Effector memory CD4-positive, alpha-beta T cell (primary cell): Measurements from ENCODE around the gene CHAD.

ENCODE experiments used
- DNase-seq, 3 donors: peaks; one replicate each; pipeline ENCODE4 v3.0.0-alpha.2; 2020
- H3K27ac ChIP-seq: 2 replicates; pipeline ENCODE4 v1.7.0; 2013; ENCODE audit warnings: mild to moderate bottlenecking, low read length, moderate library complexity; ENCODE audit not compliant: insufficient read depth, poor library complexity, severe bottlenecking
- H3K27me3 ChIP-seq: replicated peaks from 2 replicates; pipeline ENCODE4 v1.7.0; 2013; ENCODE audit warnings: mild to moderate bottlenecking, low read length; ENCODE audit not compliant: insufficient read depth, control insufficient read depth, poor library complexity, severe bottlenecking
- H3K36me3 ChIP-seq: 2 replicates; pipeline ENCODE4 v1.7.0; 2013; ENCODE audit warnings: mild to moderate bottlenecking, low read length, moderate library complexity; ENCODE audit not compliant: control insufficient read depth, insufficient read depth
- H3K4me1 ChIP-seq: 2 replicates; pipeline ENCODE4 v1.7.0; 2013; ENCODE audit warnings: low read length, mild to moderate bottlenecking; ENCODE audit not compliant: control insufficient read depth, insufficient read depth, poor library complexity, severe bottlenecking
- H3K4me3 ChIP-seq: 2 replicates; pipeline ENCODE4 v1.7.0; 2013; ENCODE audit warnings: low read length, low read depth, mild to moderate bottlenecking; ENCODE audit not compliant: insufficient read depth, poor library complexity, severe bottlenecking
- H3K9me3 ChIP-seq: 2 replicates; pipeline ENCODE4 v1.7.0; 2013; ENCODE audit warnings: mild to moderate bottlenecking, low read length, moderate library complexity; ENCODE audit not compliant: control insufficient read depth

The CHAD gene

DNA sequence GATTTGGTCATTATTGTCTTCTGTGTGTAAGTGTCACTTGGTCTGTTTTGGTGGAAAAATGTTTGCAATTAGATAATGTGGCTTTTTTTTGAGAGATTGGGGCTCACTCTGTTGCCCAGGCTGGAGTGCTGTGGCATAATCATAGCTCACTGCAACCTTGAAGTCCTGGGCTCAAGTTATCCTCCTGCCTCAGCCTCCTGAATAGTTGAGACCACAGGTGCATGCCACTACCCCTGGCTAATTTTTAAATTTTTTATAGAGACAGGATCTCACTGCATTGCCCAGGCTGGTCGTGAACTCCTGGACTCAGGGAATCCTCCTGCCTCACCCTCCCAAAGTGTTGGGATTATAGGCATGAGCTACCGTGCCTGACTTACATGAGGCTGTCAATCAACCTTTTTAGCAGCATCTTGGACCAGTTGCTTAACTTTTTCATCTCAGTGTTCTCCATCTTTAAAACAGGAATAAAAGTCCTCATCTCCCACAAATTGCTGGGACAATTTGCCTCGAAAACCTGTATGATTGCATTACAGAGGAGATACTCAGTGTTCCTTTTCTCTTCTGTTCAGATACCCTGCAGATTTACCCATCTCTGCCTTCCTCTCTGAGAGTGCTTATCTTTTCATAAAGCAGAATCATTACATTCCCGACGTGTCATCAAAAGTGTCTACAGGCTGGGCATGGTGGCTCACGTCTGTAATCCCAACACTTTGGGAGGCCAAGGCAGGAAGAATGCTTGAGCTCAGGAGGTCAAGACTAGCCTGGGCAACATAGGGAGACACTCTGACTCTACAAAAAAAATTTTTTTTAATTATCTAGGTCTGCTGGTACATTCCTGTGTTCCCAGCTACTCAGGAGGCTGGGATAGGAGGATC lies 23.6 kb downstream of the CHAD start:
- Histone ChIP-seq H3K36me3 (no peaks in the 10 kb centered on the region), H3K27ac (no peak overlapping the region), H3K4me3 (no peak overlapping the region), H3K9me3 (no peaks in the 10 kb centered on the region), H3K4me1 (no peaks in the 10 kb centered on the region), H3K27me3 (no peaks in the 10 kb centered on the region)
- DNase-seq = no peak

DNA sequence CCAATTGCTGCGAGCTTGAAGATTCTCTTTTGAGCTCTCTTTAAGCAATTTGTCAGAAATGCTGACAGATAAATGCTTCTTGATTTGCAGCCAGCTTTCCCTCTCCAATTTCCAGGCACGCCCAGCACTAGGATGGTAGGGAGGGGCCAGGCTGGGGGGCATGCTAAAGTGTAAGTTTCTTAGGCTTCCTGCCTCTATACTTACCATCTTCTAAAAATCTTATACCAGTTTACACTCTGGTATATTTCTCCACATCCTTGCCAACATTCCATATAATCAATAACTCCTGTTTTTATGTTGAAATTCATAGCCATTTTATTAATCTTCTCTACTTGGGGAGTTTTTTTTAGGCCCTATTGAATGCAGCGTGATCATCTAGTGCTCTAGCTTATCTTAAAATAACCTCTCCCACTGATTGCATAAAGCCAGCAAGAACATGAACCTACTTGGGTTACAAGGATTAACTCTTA lies 25.1 kb downstream of the CHAD start:
- Histone ChIP-seq H3K36me3 (no peaks in the 10 kb centered on the region), H3K9me3 (no peaks in the 10 kb centered on the region)
- no peak for DNase-seq

DNA sequence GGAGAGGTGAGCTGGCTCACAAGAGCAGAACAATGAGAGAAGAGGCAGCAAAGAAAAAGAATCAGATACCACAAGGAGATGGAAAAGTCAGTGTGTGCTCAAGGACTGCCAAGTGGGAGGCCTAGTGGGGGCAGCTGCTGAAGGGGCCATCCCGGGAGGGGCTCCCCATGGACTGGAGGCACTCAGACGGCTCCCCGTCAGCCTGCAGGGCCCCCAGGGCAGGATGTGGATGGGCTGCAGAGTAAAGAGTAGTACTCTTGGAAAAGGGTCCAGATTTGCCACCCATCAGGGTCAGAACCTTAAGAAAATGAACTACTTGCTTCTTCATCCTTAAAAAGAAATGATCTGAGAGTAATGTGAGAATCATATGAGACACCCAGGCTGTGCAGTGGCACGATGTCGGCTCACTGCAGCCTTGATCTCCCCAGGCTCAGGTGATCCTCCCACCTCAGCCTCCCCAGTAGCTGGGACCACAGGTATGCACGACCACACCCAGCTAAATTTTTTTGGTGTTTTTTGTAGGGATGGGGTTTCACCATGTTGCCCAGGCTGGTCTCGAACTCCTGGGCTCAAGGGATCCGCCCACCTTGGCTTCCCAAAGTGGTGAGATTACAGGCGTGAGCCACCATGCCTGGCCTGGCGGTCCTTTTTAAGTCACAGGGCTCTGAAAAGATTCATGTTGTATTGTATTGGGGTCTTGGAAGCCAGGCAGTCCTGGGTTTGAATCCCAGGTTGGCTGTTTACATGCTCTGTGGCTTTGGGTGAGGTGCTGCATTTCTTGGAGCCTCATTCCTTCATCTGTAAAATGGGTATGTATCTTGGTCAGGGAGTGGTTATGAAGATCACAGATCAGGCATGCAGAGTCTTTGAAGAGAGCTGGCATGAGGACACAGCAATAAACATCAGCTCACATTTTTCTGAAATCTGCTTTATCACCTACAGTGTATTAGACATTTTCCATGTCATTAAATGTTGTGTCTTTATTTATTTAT lies 27.5 kb downstream of the CHAD start:
- H3K27me3 ChIP-seq = no peaks in the 10 kb centered on the region
- H3K9me3 ChIP-seq = no peaks in the 10 kb centered on the region
- no peaks in the 10 kb centered on the region for H3K36me3 ChIP-seq
- no peak overlapping the region for H3K4me3 ChIP-seq
- DNase-seq = no peak
- H3K27ac ChIP-seq = no peak overlapping the region
- no peaks in the 10 kb centered on the region for H3K4me1 ChIP-seq

More for the DNA sequence above, 25.1 kb downstream of the CHAD start:
- no peak overlapping the region for H3K4me3 ChIP-seq
- H3K4me1 ChIP-seq = no peaks in the 10 kb centered on the region
- no peak overlapping the region for H3K27ac ChIP-seq
- no peaks in the 10 kb centered on the region for H3K27me3 ChIP-seq

DNA sequence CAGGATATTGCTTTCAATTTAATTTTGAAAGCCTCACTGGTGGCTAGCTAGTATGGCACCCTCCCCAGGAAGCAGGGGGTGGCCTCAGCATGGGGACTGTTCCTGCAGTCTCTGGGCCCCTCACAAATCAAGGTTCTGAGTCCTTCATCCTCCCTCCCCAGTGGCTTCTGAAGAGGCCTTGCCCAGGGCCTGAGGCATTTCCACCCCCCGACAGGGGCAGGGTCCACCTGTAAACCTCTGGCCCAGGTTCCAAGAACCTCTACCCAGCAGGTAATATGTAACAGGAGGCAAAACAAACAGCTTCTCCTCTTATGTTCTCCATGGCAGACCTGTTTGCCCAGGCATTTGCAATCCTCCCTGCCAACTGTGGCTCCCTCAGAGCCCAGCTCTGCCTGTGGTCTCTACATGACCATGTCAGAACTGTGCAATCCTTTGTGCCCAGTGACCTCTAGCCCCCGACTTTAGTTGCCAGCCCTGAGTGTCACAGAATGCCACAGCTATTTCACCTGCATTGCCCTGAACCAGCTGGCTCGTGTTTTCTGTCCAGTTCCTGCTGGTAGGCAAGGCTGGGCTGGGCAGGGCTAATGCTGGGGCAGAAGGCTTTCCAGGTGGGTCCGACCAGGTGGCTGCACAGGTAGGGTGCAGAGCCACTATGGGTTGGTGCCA lies 28.4 kb downstream of the CHAD start:
- H3K9me3 ChIP-seq = no peaks in the 10 kb centered on the region
- no peaks in the 10 kb centered on the region for H3K36me3 ChIP-seq
- H3K27ac ChIP-seq = no peak overlapping the region
- H3K4me3 ChIP-seq = no peak overlapping the region
- H3K4me1 ChIP-seq = no peaks in the 10 kb centered on the region
- H3K27me3 ChIP-seq = no peaks in the 10 kb centered on the region
- no peak for DNase-seq

DNA sequence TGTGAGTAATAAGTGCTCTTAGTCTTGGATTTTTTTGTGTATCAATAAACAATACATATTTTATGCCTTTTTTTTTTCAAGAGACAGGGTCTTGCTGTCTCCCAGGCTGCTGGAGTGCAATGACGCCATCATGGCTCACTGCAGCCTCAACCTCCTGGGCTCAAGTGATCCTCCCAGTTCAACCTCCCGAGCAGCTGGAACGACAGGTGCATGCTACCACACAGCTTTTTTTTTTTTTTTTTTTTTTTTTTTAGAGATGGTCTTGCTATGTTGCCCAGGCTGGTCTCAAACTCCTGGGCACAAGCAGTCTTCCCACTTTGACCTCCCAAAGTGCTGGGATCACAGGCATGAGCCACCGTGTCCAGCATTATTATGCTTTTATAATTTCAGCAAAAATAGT lies 29.7 kb downstream of the CHAD start:
- Histone ChIP-seq H3K9me3 (no peaks in the 10 kb centered on the region), H3K27ac (no peak overlapping the region), H3K4me3 (no peak overlapping the region), H3K36me3 (no peaks in the 10 kb centered on the region), H3K27me3 (no peaks in the 10 kb centered on the region), H3K4me1 (no peaks in the 10 kb centered on the region)
- no peak for DNase-seq

DNA sequence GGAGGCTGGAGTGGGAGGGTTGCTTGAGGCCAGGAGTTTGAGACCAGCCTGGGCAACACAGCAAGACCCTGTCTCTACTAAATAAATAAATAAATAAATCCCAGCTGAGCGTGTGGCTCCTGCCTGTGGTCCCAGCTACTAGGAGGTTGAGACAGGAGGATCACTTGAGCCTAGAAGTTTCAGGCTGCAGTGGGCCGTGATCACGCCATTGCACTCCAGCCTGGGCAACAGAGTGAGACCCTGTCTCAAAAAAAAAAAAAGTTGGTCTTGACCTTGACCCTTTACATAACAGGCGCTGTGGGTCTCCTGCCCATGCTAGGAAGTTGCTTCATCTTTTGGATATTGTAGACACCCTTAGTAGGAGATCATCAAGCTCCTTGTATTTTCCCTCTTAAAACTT lies 31.3 kb downstream of the CHAD start:
- H3K9me3 ChIP-seq = no peaks in the 10 kb centered on the region
- H3K27ac ChIP-seq = no peak overlapping the region
- H3K4me1 ChIP-seq = no peaks in the 10 kb centered on the region
- no peak for DNase-seq
- H3K36me3 ChIP-seq = no peaks in the 10 kb centered on the region
- no peaks in the 10 kb centered on the region for H3K27me3 ChIP-seq
- H3K4me3 ChIP-seq = no peak overlapping the region

DNA sequence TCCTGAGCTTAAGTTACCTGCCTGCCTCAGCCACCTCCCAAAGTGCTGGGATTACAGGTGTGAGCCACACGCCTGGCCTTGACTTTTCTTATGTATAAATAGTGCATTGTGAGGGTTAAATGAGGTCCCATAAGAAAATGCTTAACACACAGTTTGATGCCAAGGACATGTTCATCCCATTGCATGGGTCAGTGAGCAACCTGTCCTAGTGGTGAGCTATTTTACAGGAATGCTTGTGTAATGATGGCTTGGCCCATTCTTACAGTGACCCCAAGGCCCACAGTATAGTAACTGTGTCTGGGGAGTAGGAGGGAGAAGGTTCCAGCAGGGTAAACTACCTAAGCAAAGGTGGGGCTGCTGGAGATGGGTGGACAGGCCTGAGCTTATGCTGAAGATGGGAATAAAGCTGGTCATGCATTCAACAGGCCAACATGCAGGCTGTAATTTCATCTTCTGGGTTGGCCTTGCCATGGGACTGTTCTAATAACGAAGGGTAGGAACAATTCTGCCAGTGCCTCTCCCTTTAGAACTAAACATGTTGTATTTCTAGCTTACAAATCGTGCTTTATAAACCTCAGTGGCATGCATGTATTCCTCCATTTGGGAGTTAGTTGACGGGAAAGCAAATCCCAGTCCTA lies 36.4 kb downstream of the CHAD start:
- peaks cover 2% of the 10 kb centered on the region for H3K4me1 ChIP-seq
- DNase-seq = no peak

DNA sequence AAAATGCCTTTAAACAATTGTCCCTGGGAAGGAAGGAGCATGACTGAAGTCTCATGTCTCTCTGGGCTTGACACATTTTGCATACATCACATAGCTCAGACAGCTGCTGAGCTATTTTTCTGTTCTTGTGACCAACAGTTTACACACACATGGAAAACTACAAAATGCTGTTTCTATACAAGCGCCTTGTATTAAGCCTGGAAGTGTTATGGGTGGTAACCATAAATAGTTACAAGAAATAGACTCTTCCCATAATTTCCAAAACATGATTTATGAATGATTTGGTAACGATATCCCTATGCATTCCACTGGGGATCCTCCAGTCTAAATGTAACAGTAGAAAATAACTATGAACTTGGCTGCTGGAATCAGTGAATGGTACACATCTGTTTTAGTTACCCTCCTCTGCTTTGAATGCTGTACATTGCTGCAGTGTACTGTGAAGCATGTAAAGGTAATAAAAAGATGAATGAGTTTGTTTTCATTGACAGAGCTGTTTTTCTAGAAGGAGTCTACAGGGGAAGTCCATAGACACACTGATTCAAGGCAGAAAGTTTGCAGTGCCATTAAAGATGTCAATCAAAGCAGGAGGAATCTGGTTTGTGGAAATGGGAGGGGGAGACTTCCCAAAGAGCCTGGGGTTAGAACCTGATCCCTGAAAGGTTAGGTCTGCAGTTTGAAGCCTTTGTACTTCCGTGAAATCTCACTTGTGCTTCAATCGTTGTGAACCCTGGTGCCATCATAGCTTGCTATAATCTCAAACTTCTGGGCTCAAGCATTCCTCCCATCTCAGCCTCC lies 37.7 kb downstream of the CHAD start:
- DNase-seq = no peak
- no peaks in the 10 kb centered on the region for H3K27me3 ChIP-seq
- H3K9me3 ChIP-seq = no peaks in the 10 kb centered on the region
- peaks cover 12% of the 10 kb centered on the region for H3K4me1 ChIP-seq
- no peak overlapping the region for H3K4me3 ChIP-seq
- H3K36me3 ChIP-seq = no peaks in the 10 kb centered on the region
- H3K27ac ChIP-seq = no peak overlapping the region

More for the DNA sequence above, 36.4 kb downstream of the CHAD start:
- Histone ChIP-seq H3K4me3 (no peak overlapping the region), H3K9me3 (no peaks in the 10 kb centered on the region), H3K27me3 (no peaks in the 10 kb centered on the region), H3K27ac (no peak overlapping the region), H3K36me3 (no peaks in the 10 kb centered on the region)

DNA sequence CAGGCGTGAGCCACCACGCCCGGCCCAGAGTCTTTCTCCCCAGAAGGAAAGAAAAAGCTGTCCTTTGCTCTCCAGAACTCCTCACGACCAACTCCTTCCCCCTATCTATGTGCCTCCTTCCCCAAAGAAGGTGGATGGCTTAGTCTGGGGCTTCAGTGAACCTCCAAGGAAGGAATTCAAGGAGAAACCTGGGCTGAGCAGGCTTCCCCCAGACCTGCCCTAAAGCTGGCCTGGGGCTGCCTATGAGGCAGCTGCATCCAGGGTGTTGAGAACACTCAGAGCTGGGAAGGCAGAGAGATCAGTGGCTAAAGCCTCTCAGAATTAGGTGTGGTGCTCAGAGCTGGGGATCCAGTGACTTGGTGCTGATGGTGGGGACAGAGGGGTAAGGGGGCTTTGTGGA lies 38.9 kb downstream of the CHAD start:
- Histone ChIP-seq H3K27ac (no peak overlapping the region), H3K4me3 (no peak overlapping the region), H3K36me3 (no peaks in the 10 kb centered on the region), H3K9me3 (no peaks in the 10 kb centered on the region), H3K4me1 (peaks cover 19% of the 10 kb centered on the region), H3K27me3 (no peaks in the 10 kb centered on the region)
- DNase-seq = no peak
